ENCODE results near the gene TTC24.
"Not testable (repeated sequence)": the region's sequence is repeated elsewhere in the genome, so short reads cannot be mapped to it uniquely, and the experiment has no call there.

TTC24 gene

GRCh38 chr1:156598731-156599432, 19.4 kb downstream of the TTC24 start:
- Mint-ChIP-seq H3K9me3 (no peaks in the 10 kb centered on the region), H3K36me3 (ENCODE audit: low read depth) (peaks cover 54% of the 10 kb centered on the region), H3K4me3 (no peak overlapping the region), H3K4me1 (ENCODE audit: low read depth) (peaks cover 23% of the 10 kb centered on the region), H3K27ac (no peak overlapping the region), H3K27me3 (no peaks in the 10 kb centered on the region)
- intact Hi-C loops (cut with micrococcal nuclease) = no loop called here

GRCh38 chr1:156599811-156600210, 20.3 kb downstream of the TTC24 start:
- Mint-ChIP-seq H3K27me3 (no peaks in the 10 kb centered on the region), H3K36me3 (ENCODE audit: low read depth) (peaks cover 49% of the 10 kb centered on the region), H3K9me3 (no peaks in the 10 kb centered on the region), H3K27ac (no peak overlapping the region), H3K4me3 (no peak overlapping the region), H3K4me1 (ENCODE audit: low read depth) (peaks cover 23% of the 10 kb centered on the region)
- intact Hi-C loops (cut with micrococcal nuclease) = loop anchor here (2.0 kb wide), 1 partner anchor 143 kb away; no protein-coding TSS in a partner anchor

DNA sequence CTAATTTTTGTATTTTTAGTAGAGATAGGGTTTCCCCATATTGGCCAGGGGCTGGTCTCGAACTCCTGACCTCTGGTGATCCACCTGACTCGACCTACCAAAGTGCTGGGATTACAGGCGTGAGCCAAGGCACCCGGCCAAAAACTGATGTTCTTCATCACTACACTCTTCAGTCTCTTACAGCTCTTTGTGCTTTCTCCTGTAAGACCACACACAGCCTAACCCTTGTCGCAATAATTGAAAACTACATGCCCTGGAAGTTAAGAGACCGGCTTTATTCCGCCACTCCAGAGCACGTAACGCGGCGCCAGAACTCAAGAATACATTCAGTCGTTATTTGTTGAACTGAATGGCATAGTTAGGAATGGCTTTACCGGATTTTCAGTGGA, 21.2 kb downstream of the TTC24 start:
- Mint-ChIP-seq H3K27ac (peak overlapping the region; percentile 87), H3K9me3 (no peaks in the 10 kb centered on the region), H3K4me3 (peak overlapping the region; percentile 98), H3K36me3 (ENCODE audit: low read depth) (peaks cover 40% of the 10 kb centered on the region), H3K27me3 (no peaks in the 10 kb centered on the region), H3K4me1 (ENCODE audit: low read depth) (peaks cover 28% of the 10 kb centered on the region)
- intact Hi-C loops (cut with micrococcal nuclease) = loop anchor here (2.0 kb wide), 1 partner anchor 144 kb away; no protein-coding TSS in a partner anchor

- peaks cover 28% of the 10 kb centered on the region for H3K4me1 Mint-ChIP-seq (ENCODE audit: low read depth)
- peak within 1 kb of the TSS; percentile 87 for H3K27ac Mint-ChIP-seq
- peak within 1 kb of the TSS; percentile 98 for H3K4me3 Mint-ChIP-seq
- H3K27me3 Mint-ChIP-seq = no peaks in the 10 kb centered on the region
- intact Hi-C loops (cut with micrococcal nuclease) = loop anchor here (2.0 kb wide), 1 partner anchor 144 kb away; no protein-coding TSS in a partner anchor
- H3K36me3 Mint-ChIP-seq (ENCODE audit: low read depth) = peaks cover 34% of the 10 kb centered on the region
- no peaks in the 10 kb centered on the region for H3K9me3 Mint-ChIP-seq
Measured at GRCh38 chr1:156601122-156601830, 21.8 kb downstream of the TTC24 start, which contains the start of gene GPATCH4. GPATCH4 (minus strand) TSS chr1:156601479.

GRCh38 chr1:156601892-156602291, 22.4 kb downstream of the TTC24 start:
- intact Hi-C loops (cut with micrococcal nuclease) = loop anchor here (2.0 kb wide), 1 partner anchor 145 kb away; no protein-coding TSS in a partner anchor
- peak overlapping the region; percentile 98 for H3K4me3 Mint-ChIP-seq

DNA sequence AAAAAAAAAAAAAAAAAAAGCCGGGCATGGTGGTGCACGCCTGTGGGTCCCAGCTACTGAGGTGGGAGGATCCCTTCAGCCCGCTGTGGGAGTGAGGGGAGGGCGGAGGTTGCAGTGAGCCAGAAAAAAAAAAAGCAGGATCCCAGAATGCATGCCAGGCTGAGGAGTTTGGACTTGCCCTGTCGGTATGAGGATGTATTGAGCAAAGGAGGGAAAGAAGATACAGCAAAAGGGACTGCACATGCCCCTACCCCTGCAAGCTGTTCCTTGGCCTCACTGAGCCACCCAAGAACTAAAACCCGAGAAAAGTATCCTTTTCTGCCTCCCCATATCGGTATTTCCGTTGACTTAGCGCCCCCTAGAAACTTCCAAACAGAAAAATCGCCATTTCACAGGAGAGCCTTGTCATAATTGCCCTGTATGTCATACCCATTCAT, 23.1 kb downstream of the TTC24 start:
- H3K4me1 Mint-ChIP-seq (ENCODE audit: low read depth) = peaks cover 28% of the 10 kb centered on the region
- intact Hi-C loops (cut with micrococcal nuclease) = no loop called here
- H3K27ac Mint-ChIP-seq = no peak overlapping the region
- H3K4me3 Mint-ChIP-seq = peak overlapping the region; percentile 10
- H3K36me3 Mint-ChIP-seq (ENCODE audit: low read depth) = peaks cover 21% of the 10 kb centered on the region
- H3K27me3 Mint-ChIP-seq = peaks cover 1% of the 10 kb centered on the region
- no peaks in the 10 kb centered on the region for H3K9me3 Mint-ChIP-seq

More at GRCh38 chr1:156601892-156602291, 22.4 kb downstream of the TTC24 start:
- peak overlapping the region; percentile 87 for H3K27ac Mint-ChIP-seq
- H3K36me3 Mint-ChIP-seq (ENCODE audit: low read depth) = peaks cover 28% of the 10 kb centered on the region
- H3K4me1 Mint-ChIP-seq (ENCODE audit: low read depth) = peaks cover 28% of the 10 kb centered on the region
- H3K9me3 Mint-ChIP-seq = no peaks in the 10 kb centered on the region
- H3K27me3 Mint-ChIP-seq = no peaks in the 10 kb centered on the region

DNA sequence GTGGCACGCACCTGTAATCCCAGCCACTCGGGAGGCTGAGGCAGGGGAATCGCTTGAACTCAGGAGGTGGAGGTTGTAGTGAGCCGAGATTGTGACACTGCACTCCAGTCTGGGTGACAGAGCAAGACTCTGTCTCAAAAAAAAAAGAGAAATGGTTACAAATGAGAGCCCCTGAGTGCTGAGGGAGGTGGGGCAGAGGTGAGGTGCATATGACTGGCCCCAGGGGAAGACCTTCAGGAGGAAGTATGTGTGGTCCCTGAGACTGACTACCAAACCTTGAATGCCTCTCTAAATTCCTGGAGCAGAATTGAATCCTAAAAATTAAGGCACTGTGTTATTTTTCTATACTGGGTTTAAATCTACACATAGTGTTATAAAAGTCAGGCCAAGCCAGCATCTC, 27.8 kb downstream of the TTC24 start:
- not testable (repeated sequence) for H3K36me3 Mint-ChIP-seq (ENCODE audit: low read depth); H3K4me3 Mint-ChIP-seq; H3K27ac Mint-ChIP-seq; H3K9me3 Mint-ChIP-seq
- peaks cover 24% of the 10 kb centered on the region for H3K27me3 Mint-ChIP-seq
- peaks cover 16% of the 10 kb centered on the region for H3K4me1 Mint-ChIP-seq (ENCODE audit: low read depth)
- intact Hi-C loops (cut with micrococcal nuclease) = loop anchor here (5.0 kb wide), 1 partner anchor 220 kb away; no protein-coding TSS in a partner anchor

- H3K9me3 Mint-ChIP-seq = no peaks in the 10 kb centered on the region
- no peak overlapping the region for H3K27ac Mint-ChIP-seq
- no peaks in the 10 kb centered on the region for H3K36me3 Mint-ChIP-seq (ENCODE audit: low read depth)
- peaks cover 18% of the 10 kb centered on the region for H3K4me1 Mint-ChIP-seq (ENCODE audit: low read depth)
- H3K27me3 Mint-ChIP-seq = peaks cover 30% of the 10 kb centered on the region
- H3K4me3 Mint-ChIP-seq = no peak overlapping the region
- intact Hi-C loops (cut with micrococcal nuclease) = loop anchor here (1.0 to 5.0 kb wide), 3 partner anchors 24 to 221 kb away; no protein-coding TSS in a partner anchor
Measured at GRCh38 chr1:156608036-156608674, 28.6 kb downstream of the TTC24 start.

GRCh38 chr1:156608981-156609380, 29.5 kb downstream of the TTC24 start:
- no peak overlapping the region for H3K27ac Mint-ChIP-seq
- H3K4me1 Mint-ChIP-seq (ENCODE audit: low read depth) = peaks cover 18% of the 10 kb centered on the region
- no peak overlapping the region for H3K4me3 Mint-ChIP-seq
- H3K27me3 Mint-ChIP-seq = peaks cover 30% of the 10 kb centered on the region
- H3K9me3 Mint-ChIP-seq = no peaks in the 10 kb centered on the region
- no peaks in the 10 kb centered on the region for H3K36me3 Mint-ChIP-seq (ENCODE audit: low read depth)
- intact Hi-C loops (cut with micrococcal nuclease) = loop anchor here (1.0 to 5.0 kb wide), 3 partner anchors 25 to 222 kb away; no protein-coding TSS in a partner anchor

GRCh38 chr1:156610072-156610471, 30.5 kb downstream of the TTC24 start:
- peaks cover 39% of the 10 kb centered on the region for H3K27me3 Mint-ChIP-seq
- H3K36me3 Mint-ChIP-seq (ENCODE audit: low read depth); H3K9me3 Mint-ChIP-seq; intact Hi-C loops (cut with micrococcal nuclease); H3K4me3 Mint-ChIP-seq; H3K27ac Mint-ChIP-seq: not testable (repeated sequence)
- H3K4me1 Mint-ChIP-seq (ENCODE audit: low read depth) = peaks cover 15% of the 10 kb centered on the region

DNA sequence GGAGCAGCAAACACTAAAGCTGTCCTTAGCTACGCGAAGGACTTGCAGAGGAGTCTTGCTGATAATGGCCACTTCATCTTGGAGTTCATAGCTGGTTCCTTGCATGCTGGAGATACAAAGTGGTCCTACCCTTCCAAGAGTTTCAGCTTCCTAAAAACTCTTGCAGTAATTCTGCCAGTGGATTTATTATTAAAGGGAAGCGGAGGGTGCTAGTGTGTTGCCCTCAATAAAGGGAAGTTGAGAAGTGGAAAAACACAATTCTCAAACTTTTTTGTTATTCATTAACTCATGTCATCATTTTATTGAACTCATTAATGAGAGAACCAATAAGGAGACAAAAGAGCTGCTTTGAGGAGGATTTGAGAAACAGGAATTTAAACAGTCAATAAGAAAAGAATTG, 33.1 kb downstream of the TTC24 start:
- Mint-ChIP-seq H3K4me3 (no peak overlapping the region), H3K27ac (no peak overlapping the region), H3K36me3 (ENCODE audit: low read depth) (no peaks in the 10 kb centered on the region), H3K9me3 (no peaks in the 10 kb centered on the region), H3K27me3 (peaks cover 60% of the 10 kb centered on the region), H3K4me1 (ENCODE audit: low read depth) (peaks cover 21% of the 10 kb centered on the region)
- intact Hi-C loops (cut with micrococcal nuclease) = no loop called here

DNA sequence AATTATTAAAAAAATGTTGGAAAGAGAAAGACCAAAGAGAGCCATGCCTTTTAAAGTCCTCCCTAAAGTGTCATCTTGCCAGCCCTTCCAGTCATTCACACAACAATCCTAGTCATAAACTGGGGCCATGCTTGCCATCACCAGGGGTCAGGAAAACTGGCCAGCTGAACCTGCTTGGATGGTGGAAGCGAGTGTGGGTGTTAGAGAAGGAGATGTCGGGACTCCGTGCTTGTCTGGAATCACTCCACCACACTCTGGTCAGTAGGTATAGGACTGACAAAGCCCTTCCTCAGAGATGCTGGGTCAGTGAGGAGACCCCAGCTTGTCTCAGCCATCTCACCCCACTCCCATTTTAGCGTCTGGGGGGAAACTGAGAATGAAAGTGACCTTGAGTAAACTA, 36.4 kb downstream of the TTC24 start:
- Mint-ChIP-seq H3K4me3 (no peak overlapping the region), H3K4me1 (ENCODE audit: low read depth) (peaks cover 15% of the 10 kb centered on the region), H3K36me3 (ENCODE audit: low read depth) (no peaks in the 10 kb centered on the region), H3K27me3 (peaks cover 78% of the 10 kb centered on the region), H3K27ac (no peak overlapping the region), H3K9me3 (no peaks in the 10 kb centered on the region)
- intact Hi-C loops (cut with micrococcal nuclease) = no loop called here

DNA sequence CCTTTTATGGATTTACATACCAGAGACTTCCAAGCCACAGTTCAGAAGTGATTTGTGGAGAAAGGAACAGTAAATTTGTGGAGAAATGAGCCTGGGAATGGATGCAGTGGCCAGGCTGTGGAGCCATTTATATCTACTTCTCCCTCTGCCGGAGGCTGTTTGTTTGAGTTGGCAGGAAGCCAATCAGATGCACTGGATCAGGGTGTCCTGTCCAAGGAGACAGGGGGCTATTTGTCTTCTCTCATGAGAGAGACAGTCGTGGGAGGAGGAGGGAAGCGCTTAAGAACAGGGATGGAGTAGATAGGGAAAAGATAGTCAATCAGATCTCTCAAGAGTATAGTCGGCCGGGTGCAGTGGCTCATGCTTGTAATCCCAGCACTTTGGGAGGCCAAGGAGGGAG, 36.9 kb downstream of the TTC24 start:
- Mint-ChIP-seq H3K4me1 (ENCODE audit: low read depth) (peaks cover 15% of the 10 kb centered on the region), H3K9me3 (no peaks in the 10 kb centered on the region), H3K27ac (no peak overlapping the region), H3K36me3 (ENCODE audit: low read depth) (no peaks in the 10 kb centered on the region), H3K4me3 (no peak overlapping the region), H3K27me3 (peaks cover 79% of the 10 kb centered on the region)
- intact Hi-C loops (cut with micrococcal nuclease) = no loop called here
